HG03039 (cell line): ENCODE data around the gene ADGRV1.
"Not testable (repeated sequence)": the region's sequence is repeated elsewhere in the genome, so short reads cannot be mapped to it uniquely, and the experiment has no call there.

Experiments
- ATAC-seq: cut with Tn5 transposase; IDR thresholded peaks from one replicate; pipeline ENCODE4 v1.9.1; 2021; ENCODE audit warnings: mild to moderate bottlenecking, moderate library complexity; ENCODE audit not compliant: unreplicated experiment

The ADGRV1 gene

DNA sequence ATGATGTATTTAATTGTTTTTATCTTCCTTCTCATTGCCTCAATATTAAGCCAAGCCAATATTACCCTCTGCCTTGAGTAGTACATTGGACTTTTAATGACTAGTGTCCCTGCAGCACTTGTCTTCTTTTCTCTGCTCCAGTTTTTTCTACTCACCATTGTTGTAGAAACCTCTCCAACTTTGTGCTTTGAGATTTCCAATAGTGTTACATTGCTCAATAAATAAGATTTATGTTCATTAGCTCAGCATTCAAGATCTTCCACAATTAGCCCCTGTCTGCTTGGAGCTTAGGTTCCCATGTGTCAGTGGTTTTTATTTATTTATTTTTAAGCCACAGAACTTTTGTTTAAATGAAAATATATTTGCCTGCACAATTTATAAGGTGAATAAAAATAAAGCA lies 145.3 kb downstream of the ADGRV1 start:
- no peak for ATAC-seq

DNA sequence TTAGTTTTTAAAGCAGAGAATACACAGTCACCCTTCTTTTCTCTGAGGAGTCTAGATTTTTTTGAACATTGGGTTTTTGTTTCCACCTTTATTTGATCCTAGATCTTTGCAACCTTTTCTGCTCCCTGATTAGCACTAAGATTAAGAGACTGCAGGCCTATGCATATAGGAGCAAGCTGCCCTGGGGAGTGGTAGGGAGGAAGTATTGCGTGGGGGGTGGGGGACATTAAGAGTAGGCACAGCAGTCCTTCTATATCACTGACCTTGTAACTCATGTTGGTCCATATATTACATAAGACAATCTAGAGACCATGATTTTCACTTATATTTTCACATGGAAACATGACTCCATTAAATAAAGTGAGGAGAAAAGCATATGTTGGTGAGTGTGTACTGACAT lies 149.1 kb downstream of the ADGRV1 start:
- ATAC-seq: no peak

DNA sequence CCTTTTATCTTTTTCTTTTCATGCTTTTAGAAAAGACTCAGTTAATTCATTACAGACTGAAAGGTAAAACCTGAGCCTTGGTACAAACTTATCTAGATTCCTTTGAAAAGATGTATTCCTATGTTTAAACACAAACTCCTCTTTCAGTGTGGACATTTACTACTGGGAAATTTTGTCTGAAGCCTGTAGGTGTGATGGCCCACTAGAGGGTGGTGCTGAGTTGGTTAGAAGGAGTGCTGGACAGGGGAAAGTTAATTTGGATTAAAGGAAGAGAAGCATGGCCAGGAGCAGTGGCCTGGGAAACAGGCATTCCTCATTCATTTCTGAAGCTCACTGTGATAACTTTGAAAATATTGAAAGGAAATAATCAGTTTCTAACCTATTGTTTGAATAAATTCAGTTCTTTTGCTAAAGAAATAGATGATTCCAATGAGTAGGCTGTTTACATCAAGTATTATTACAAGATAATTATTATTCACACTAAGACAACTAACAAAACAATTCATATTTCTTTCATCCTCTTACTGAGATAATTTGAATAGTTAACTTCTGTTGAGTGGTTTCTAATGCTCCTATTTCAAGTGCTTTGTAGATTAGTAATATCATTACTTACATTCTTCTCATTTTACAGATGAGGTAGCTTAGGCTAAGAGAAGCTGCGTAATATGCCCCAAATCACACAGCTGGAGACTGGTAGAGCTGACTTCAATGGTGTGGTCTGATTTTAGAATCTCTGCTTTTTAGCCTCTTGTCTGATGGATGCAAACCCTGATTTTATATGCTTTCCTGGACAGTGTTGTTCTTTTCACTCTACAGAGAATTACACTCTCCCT lies 150.9 kb downstream of the ADGRV1 start:
- ATAC-seq: peak; percentile 47

DNA sequence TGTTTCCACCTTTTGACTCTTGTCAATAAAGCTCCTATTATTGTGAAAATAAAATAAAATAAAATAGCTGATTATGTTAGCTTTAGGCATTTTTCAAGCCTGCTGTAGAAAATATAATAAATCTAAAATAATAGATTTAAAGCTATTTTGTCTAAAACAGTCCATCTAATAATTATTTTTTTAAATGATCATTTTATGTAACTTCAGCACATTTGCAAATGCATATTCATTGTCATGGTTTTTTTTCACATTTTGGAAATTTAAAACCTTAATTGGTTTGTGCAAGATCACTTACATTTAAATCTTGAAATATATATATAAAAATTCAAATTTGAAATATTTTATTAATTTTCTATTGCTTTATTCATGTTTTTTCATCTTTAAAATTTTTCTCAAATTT lies 159.8 kb downstream of the ADGRV1 start:
- no peak for ATAC-seq

DNA sequence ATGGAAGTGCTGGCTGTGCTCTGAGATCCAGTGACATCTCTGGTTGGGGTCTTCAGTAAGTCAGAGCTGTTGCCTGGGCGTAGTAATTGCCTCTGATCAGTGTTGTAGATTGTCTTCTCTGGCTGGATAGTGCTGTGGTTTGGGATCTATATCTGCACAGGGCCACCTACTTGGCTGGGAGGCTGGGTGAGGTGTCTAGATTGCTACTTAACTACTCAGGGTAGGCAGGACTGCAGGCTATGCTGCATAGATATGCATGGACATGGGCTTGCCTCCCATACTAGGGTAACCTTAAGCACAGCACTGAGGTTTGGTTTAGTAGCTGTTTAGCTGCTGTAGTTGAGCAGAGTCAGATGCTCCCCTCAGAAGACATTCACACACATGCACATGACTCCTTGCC lies 181.0 kb downstream of the ADGRV1 start:
- no peak for ATAC-seq

DNA sequence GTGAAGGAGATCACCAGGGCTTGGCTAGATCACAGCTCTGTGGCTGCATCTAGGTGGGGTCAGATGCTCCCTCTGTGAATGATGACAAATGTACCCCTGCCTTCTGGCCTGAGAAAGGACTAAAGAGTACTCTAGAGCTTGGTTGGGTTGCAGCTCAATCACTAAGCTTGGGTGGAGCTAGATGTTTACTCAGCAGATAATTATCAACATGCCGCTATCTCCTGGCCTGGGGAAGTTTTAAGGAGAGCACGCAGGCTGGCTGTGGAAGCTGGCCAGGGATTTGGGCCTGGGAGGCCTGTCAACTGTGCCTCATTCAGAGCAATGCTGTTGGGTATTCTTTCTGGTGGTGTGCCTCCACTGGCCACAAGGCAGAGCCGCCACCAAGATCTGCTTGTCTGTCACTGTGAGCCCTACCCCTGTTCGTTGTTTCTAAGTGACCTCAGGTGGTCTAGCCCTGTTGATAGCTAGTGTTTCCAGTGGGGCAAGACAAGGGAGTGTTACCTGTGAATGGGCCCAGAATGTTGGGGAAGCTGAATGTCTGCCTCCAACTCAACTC lies 181.7 kb downstream of the ADGRV1 start:
- no peak for ATAC-seq

DNA sequence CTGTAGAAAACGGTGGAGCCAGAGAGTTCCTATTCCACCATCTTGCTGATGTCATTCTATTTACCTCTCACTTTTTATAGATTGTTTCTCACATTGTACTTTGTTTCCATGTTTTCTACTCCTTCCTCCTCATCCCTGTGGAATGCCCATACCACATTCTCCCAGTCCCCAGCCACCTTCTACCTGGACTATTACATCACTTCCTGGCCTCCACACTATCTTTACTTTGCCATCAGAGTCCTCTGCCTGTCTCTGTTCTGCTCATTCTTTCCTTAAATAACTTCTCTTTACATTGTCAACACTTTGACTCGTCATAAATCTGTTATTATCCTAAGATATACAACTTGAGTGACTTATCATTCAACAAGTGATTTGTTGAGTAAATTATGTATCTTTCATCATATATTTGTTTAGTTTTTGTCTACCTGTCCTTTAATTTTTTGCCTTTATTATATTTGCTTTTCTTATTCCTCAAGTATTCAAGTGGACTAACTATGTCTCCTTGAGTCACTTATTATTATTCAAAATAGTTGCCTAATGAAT lies 182.5 kb downstream of the ADGRV1 start:
- ATAC-seq: no peak

DNA sequence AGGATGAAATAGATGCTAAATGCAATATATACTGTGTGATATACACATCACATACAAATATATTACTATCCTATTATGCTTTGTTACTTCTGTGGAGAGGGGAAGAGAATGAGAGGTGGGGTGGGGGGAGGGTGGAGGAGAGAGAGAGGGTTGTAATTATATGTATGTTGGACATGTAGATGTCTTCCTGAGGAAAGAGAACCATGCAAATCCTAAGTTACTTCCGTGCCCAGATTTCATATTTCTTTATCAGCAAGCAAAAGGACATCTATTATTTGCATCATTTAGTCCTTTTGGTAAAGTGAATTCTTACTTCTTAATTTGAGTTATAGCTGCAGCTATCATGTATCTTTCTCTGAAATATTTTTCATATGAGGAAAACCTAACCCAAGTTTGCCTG lies 187.5 kb downstream of the ADGRV1 start:
- ATAC-seq: no peak

DNA sequence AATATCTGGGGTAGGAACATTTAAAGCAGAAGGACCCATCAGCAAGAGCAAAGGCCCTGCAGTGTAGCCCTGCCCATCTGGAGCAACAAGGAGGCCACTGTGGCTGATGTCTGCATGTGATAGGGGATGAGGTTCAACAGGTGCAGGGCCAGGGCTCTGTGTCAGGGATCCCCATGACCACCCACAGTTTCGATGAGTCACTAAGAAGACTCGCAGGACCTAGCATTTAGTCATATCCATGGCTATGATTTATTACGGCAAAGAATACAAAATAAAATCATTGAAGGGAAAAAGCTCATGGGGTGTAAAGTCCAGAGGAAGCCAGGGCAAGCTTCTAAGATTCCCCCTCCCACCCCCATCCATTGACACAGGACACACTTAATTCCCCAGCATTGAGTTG lies 188.6 kb downstream of the ADGRV1 start:
- ATAC-seq: no peak

DNA sequence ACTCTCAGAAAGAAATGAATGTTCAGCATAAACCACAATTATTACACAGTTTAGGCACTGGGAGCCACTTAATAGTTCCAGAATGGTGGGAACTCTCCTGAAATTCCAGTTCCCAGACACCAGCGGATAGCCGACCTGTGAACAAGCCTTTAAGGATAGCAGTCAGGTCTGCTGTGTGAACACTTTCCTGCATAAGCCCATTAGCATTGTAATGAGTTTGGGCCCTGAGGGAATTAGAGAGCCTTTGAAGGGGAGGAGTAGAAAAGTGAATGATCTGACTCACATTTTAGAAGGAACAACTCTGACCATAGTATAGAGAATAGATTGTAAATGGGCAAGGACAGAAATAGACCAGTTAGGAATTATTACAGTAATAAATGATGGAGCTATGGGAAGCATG lies 189.1 kb downstream of the ADGRV1 start:
- no peak for ATAC-seq

DNA sequence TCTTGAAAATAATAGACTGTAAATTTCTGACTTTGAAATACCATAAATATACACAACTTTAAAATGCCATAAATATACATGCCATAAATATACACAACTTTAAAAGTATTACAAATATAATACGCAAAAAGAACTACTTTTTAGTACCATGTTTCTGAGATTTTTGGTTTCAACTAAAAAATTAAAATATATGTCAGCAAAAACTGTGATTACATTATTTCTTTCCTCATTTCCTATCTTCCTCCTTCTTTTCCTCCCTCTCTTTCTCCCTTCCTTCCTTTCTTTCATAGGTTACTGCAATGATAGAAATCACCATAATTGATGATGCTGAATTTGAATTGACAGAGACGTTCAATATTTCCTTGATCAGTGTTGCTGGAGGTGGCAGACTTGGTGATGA lies 200.5 kb downstream of the ADGRV1 start:
- no peak for ATAC-seq

DNA sequence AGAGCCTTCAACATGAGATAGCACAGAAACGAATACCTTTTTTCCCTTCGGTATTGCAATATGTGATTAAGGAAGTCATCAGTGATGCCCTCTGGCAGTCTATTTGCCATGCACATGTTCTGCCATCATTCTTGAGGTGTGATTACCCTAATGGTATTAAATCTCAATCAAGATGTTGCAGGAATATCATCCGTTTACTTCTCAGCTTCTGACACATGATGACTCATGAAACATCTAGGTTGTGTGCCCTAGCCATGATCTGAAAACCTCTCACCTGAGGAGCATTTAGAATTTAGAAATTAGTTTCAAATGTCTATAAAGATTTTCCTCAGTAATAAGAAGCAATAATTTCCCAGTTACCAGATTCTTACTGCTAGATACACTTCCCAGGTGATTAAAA lies 209.1 kb downstream of the ADGRV1 start:
- no peak for ATAC-seq

DNA sequence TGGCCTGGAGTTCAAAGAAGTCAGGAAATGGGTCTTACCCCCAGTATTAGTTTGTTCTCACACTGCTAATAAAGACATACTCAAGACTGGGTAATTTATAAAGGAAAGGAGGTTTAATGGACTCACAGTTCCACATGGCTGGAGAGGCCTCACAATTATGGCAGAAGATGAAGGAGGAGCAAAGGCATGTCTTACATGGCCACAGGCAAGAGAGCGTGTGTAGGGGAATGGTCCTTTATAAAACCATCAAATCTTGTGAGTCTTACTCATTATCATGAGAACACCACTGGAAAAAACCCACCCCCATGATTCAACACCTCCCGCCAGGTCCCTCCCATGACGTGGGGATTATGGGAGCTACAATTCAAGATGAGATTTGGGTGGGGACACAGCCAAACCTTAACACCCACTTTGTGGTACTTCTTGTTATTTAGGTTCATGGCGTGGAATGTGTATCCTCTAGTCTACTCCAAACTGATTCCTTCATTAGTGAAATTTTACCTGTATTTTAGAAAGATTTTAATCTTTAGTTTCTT lies 211.5 kb downstream of the ADGRV1 start:
- ATAC-seq: not testable (repeated sequence)

DNA sequence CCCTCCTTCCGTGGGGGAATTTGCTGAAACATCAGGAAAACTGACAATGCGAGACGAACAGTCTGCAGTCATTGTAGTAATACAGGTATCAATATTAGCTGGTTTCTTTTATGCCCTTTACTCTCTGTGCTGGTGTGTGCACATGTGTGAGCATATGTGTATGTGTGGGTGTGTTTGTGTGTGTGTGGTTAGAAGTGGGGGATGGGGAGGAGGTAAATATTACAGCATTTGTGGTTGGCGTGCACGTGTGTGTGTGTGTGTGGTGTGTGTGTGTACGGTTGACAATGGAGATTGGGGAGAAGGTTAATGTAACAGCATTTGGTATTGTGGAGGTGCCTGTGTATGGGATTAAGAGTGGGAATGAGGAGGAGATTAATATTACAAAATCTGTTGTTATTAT lies 219.4 kb downstream of the ADGRV1 start:
- ATAC-seq: no peak

DNA sequence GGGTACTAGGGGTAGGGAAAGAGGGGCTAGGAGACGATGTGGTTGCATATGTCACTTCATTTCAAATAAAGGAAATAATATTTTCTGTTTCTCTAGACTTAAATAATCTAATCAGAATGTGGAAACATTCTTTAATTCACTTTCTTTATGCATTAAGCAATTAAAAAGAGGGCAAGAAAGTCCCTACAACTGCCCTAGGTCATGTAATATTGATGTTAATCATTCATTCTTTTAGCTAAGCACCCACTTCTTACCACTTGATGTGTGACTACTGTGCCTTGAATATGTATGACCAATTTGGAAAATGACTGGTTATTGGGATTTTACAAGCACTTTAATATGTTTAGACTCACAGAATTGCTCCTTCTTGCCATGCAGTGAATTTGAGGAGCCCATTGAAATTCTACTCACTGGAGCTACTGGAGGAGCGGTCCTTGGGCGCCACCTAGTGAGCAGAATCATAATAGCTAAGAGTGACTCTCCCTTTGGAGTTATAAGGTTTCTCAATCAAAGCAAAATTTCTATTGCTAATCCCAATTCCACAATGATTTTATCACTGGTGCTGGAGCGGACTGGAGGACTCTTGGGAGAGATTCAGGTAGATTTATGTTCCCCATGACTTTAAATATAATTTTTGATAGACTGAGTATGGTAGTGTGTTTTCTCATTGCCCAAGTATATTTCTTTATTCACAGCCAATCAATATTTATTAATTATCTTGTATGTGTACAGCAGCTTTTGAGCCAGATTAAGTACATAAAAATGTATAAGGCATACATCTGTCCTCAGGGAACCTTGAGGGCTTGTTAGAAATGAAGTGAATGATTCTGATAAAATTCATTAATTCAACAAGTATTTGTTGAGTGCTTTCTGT lies 225.1 kb downstream of the ADGRV1 start:
- ATAC-seq: peak; percentile 98

DNA sequence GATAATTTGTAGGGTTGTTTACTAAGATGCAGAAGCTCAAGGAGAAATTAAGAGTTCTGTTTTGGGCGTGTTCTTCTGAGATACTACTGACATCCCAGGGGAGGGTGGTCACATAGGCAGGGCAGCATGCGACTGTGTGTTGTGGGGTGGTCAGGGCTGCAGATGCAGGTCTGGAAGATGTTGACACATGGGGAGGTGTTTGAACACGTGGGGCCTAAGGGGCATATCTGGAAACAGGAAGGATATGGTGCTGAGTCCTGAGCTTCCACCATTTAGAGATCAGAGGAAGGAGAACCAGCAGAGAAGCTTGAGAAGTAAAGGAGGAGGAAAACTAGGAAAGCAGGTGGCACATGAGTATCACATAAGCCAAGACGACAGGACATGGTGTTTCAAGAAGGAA lies 228.2 kb downstream of the ADGRV1 start:
- no peak for ATAC-seq

DNA sequence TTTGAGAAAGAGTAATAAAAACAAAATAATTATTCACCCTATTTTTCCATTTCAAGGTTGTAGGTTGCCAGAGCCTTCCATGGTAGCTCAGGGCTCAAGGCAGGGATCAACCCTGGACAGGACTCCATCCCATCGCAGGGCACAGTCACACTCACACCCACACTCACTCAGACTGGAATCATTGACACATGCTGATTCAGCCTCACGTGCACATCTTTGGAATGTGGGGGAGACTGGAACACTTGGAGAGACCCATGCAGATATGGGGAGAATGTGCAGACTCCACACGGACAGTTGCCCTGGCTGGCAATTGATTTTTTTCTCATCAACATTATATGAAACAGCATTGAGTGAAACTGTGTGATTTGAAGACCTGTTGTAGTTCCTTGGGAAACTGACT lies 234.1 kb downstream of the ADGRV1 start:
- ATAC-seq: no peak

DNA sequence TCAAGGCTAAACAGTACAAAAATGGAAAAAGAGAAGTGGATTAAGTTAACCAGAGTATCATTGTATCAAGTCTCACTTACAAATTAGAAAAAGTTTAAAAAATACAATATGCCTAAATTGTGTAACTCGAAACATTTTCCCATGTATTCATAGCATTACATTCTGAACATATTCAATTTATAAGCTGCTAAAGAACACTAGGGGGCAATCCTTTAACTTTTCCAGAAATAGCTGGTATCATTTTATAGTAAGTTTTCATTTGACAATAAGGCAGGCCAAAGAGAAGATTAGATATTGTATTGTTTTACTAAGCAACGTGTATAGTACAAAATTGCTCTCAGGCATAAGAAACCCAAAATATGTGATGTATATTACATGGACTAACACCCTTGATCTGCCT lies 234.6 kb downstream of the ADGRV1 start:
- no peak for ATAC-seq

DNA sequence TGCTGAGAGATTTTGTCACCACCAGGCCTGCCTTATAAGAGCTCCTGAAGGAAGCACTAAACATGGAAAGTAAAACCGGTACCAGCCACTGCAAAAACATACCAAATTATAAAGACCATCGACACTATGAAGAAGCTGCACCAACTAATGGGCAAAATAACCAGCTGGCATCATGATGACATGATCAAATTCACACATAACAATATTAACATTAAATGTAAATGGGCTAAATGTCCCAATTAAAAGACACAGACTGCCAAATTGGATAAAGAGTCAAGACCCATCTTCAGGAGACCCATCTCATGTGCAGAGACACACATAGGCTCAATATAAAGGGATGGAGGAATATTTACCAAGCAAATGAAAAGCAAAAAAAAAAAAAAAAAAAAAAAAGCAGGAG lies 238.3 kb downstream of the ADGRV1 start:
- ATAC-seq: not testable (repeated sequence)

DNA sequence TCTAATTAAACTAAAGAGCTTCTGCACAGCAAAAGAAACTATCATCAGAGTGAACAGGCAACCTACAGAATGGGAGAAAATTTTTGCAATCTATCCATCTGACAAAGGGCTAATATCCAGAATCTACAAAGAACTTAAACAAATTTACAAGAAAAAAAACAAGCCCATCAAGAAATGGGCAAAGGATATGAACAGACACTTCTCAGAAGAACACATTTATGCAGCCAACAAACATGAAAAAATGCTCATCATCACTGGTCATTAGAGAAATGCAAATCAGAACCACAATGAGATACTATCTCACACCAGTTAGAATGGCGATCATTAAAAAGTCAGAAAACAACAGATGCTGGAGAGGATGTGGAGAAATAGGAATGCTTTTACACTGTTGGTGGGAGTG lies 241.5 kb downstream of the ADGRV1 start:
- ATAC-seq: not testable (repeated sequence)

DNA sequence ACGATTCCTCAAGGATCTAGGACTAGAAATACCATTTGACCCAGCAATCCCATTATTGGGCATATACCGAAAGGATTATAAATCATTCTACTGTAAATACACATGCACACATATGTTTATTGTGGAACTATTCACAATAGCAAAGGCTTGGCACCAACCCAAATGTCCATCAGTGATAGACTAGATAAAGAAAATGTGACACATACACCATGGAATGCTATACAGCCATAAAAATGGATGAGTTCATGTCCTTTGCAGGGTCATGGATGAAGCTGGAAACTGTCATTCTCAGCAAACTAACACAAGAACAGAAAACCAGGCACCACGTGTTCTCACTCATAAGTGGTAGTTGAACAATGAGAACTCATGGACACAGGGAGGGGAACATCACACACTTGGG lies 241.9 kb downstream of the ADGRV1 start:
- ATAC-seq: not testable (repeated sequence)
